Measurements from ENCODE around the gene HK2.

The HK2 gene

GRCh38 chr2:74908748-74909444, 75.0 kb downstream of the HK2 start:
- DNase-seq = no peak

GRCh38 chr2:74910245-74910644, 76.3 kb downstream of the HK2 start:
- no peak for DNase-seq

- DNase-seq = no peak
Measured at GRCh38 chr2:74911061-74911460, 77.1 kb downstream of the HK2 start.

GRCh38 chr2:74915743-74916142, 81.8 kb downstream of the HK2 start:
- no peak for DNase-seq

GRCh38 chr2:74916394-74916793, 82.5 kb downstream of the HK2 start:
- no peak for DNase-seq

- DNase-seq = no peak
Measured at GRCh38 chr2:74917702-74918619, 84.0 kb downstream of the HK2 start.

- peak; percentile 57 for DNase-seq
Measured at GRCh38 chr2:74919827-74920226, 85.9 kb downstream of the HK2 start.

GRCh38 chr2:74921236-74921736, 87.4 kb downstream of the HK2 start:
- no peak for DNase-seq

GRCh38 chr2:74922592-74923227, 88.8 kb downstream of the HK2 start:
- DNase-seq = peak; percentile 25

- no peak for DNase-seq
Measured at GRCh38 chr2:74924463-74925265, 90.7 kb downstream of the HK2 start.

GRCh38 chr2:74925361-74925786, 91.4 kb downstream of the HK2 start:
- DNase-seq = no peak

GRCh38 chr2:74927621-74928020, 93.7 kb downstream of the HK2 start:
- no peak for DNase-seq

- no peak for DNase-seq
Measured at GRCh38 chr2:74930811-74931486, 97.0 kb downstream of the HK2 start.

- no peak for DNase-seq
Measured at GRCh38 chr2:74931940-74932339, 98.0 kb downstream of the HK2 start.

- DNase-seq = no peak
Measured at GRCh38 chr2:74935975-74936391, 102.1 kb downstream of the HK2 start.

GRCh38 chr2:74937221-74937880, 103.4 kb downstream of the HK2 start:
- no peak for DNase-seq

GRCh38 chr2:74938264-74938663, 104.3 kb downstream of the HK2 start:
- DNase-seq = no peak

GRCh38 chr2:74939919-74940812, 106.2 kb downstream of the HK2 start:
- DNase-seq = no peak

- DNase-seq = no peak
Measured at GRCh38 chr2:74941284-74941683, 107.4 kb downstream of the HK2 start.

- no peak for DNase-seq
Measured at GRCh38 chr2:74942263-74942662, 108.3 kb downstream of the HK2 start.
